GM12872 (cell line): Measurements from ENCODE around the gene PAX7.

Experiments used
- CTCF ChIP-seq: IDR thresholded peaks from 3 replicates; pipeline ENCODE4 v1.5.1; 2011; ENCODE audit warnings: low read depth, mild to moderate bottlenecking, low read length, moderate library complexity; ENCODE audit not compliant: insufficient read depth

The PAX7 gene

DNA sequence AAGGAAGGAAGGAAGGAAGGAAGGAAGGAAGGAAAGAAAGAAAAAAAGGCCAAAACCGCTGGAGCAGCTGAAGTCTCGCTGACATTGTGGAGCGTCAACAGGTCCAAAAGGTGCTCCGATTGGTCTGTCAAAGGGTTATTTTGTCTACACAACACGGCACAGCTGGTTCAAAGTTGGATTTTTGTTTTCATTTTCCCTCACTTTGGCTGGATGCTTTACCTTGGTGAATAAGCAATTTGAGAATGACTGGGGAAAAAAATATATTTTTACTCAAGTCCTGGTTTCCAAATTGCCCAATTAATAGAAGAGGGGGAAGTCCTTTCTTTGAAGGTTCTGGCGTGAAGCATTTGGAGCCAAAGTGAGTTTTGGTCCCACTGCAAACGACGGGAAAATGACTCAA lies 19.3 kb upstream of the PAX7 start:
- TF ChIP-seq CTCF: no peak

- no peak for TF ChIP-seq CTCF
Observed at GRCh38 chr1:18612073-18612472, 18.6 kb upstream of the PAX7 start.

GRCh38 chr1:18614069-18614735 lies 16.4 kb upstream of the PAX7 start:
- TF ChIP-seq CTCF: no peak

DNA sequence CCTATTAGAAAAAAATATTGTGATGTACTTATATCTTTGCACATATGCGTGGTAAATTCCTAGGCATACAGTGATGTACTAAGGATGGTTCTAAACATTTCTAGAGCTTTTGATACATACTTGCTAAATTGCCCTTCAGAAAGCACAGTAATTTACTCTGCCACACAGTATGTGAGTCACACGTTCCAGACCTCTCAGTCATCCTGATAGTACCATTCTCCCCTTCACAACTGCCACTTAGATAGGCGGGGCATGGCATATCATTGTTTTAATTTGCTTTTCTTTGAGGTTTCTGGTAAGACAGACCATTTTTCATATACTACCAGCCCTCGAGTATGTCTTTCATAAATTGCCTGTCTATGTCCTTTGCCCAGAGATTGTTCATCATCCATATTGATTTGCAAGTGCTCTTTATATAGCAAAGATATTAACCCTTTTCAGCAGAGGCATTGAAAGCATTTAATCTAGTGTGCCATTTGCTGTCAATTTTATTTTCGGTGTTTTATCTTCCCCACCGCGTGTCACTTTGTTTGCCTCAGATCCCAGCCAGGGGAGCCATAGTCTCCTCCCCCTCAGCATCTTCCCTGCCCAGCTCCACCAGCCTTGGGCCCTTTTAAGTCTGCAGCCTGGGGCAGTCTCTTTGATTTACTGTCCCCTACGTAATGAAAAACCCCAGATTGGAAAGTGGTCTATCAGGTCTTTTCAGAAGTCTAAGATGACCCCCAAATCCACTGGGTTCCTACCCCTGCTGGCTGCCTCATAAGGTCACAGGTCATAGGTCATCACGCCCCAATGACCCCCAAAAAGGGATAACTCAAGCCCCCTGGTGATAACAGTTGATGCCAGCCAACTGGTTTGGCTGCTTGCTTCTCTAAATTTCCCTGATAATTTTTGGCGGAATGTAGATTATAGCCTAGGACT lies 11.8 kb upstream of the PAX7 start:
- TF ChIP-seq CTCF: no peak

- TF ChIP-seq CTCF: no peak
Observed at GRCh38 chr1:18619467-18619835, 11.2 kb upstream of the PAX7 start.

GRCh38 chr1:18628511-18628910 lies 2.1 kb upstream of the PAX7 start:
- TF ChIP-seq CTCF: no peak

GRCh38 chr1:18629659-18630510 lies 761 bp upstream of the PAX7 start:
- TF ChIP-seq CTCF: no peak
